Activated B cell treated with CpG ODN at 0.5 μM for 24 hours (primary cell): ENCODE results near the gene CELA1. TPM values are rescaled to one million over a fixed set of nuclear protein-coding genes. Genes with fewer than 3 reads are reported as not detected.

Experiments
- ATAC-seq: fragments of 200-7000 bp; cut with Tn5 transposase; one replicate; pipeline ENCODE4 v1.10.0; 2021; ENCODE audit warnings: low read depth, mild to moderate bottlenecking, moderate library complexity
- CTCF ChIA-PET: fragments of 350-600 bp; sonication (Branson Sonifier 250); formaldehyde crosslinking; loops from one replicate; lab custom pipeline; 2021; ENCODE audit warnings: antibody characterized with exemption; lab: Charles Lee
- POLR2A ChIA-PET: fragments of 350-600 bp; sonication (Branson Sonifier 250); formaldehyde crosslinking; loops from one replicate; lab custom pipeline; 2021; ENCODE audit warnings: antibody characterized with exemption; lab: Charles Lee
- DNase-seq: peaks from one replicate; pipeline ENCODE4 v3.0.0; 2022
- H3K27ac Mint-ChIP-seq: one replicate; pipeline ENCODE4 v1.8.0; 2020; ENCODE audit warnings: mixed read lengths
- H3K27me3 Mint-ChIP-seq: one replicate; pipeline ENCODE4 v1.8.0; 2021; ENCODE audit warnings: mixed read lengths
- H3K36me3 Mint-ChIP-seq: one replicate; pipeline ENCODE4 v1.8.0; 2021; ENCODE audit warnings: low read depth, mixed read lengths
- H3K4me1 Mint-ChIP-seq: one replicate; pipeline ENCODE4 v1.8.0; 2021; ENCODE audit warnings: mixed read lengths
- H3K4me3 Mint-ChIP-seq: one replicate; pipeline ENCODE4 v1.8.0; 2020; ENCODE audit warnings: mild to moderate bottlenecking, mixed read lengths
- H3K9me3 Mint-ChIP-seq: one replicate; pipeline ENCODE4 v1.8.0; 2020; ENCODE audit warnings: mixed read lengths
- CTCF ChIP-seq: fragments of 200-600 bp; IDR thresholded peaks from one replicate; pipeline ENCODE4 v1.8.0; 2022; ENCODE audit warnings: antibody characterized with exemption, mild to moderate bottlenecking
- intact Hi-C: fragments of 100-400 bp; cut with micrococcal nuclease; formaldehyde crosslinking; loops from one replicate; pipeline ENCODE4 v1.15.1; 2024
- total RNA-seq: library from RNA; stranded (reverse); gene quantifications from 2 replicates; pipeline ENCODE4 v1.2.3, GENCODE V29; 2022

CELA1 gene
- total RNA-seq, 1 donor from 2014 or later: not detected

DNA sequence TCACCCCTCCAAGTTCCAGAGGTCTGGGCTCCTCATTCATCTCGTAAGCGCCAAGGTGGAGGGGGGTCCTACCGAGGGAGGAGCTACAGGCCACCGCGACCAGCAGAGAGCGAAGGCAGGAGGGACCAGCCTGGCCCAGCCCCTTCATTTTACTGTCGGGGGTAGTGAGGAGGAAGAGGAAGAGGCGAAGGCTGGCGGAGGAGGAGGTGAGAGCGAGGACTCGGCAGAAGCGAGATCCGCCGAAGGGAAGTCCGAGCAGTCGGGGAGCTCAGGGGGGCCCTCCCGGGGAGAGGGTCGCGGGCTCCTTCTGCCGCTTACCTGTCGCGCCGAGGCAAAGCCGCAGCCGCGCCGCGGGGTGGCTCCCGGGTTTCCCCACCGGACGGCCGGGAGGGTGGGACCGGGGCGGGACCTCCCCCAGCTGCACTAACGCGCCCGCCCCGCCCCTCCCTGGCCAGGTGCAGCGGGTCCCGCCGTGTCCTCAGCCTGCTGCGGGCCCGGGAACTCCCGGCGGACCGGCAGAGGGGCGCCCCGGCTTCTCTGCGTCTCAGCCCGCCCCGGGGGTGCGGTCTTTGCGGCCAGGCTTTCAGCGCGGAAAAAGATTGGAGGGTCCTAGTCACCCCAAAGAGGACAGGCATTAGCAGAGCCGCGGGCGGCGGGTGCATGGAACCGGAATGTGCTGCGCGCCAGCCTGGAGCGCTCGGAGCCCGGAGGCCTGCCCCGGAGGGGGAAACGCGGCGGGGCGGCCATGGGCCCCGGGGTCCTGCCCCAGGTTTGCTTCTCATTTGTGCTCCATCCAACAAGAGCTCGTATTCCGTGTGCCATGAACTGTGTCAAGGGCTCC, 45.0 kb upstream of the CELA1 start, which contains the start of gene GALNT6:
GALNT6 (minus strand) TSS at position 124 of the 841 bp plus-strand sequence. CDS start 11,625 bp downstream, outside the sequence.
- peaks cover 79% of the 10 kb centered on the region for H3K4me1 Mint-ChIP-seq
- peak; percentile 80 for DNase-seq
- H3K27me3 Mint-ChIP-seq: no peaks in the 10 kb centered on the region
- H3K4me3 Mint-ChIP-seq: peak within 1 kb of the TSS; percentile 94
- peak within 1 kb of the TSS; percentile 85 for H3K27ac Mint-ChIP-seq
- intact Hi-C loops: loop anchor here (1.0 kb wide), 3 partner anchors 22 to 34 kb away; partner anchors contain the start of gene SLC4A8
- no peaks in the 10 kb centered on the region for H3K9me3 Mint-ChIP-seq
- ATAC-seq: peak; percentile 75
- ChIA-PET CTCF (interaction anchor here (0.8 to 1.5 kb wide), 2 partner anchors 22 to 30 kb away, joined by 3 read pairs; no protein-coding TSS in a partner anchor), POLR2A (interaction anchor here (0.6 to 6.0 kb wide), 17 partner anchors 8 to 887 kb away, joined by 3 to 76 read pairs (median 5); partner anchors contain the start of genes BIN2, DAZAP2, POU6F1 and SLC4A8)
- peaks cover 4% of the 10 kb centered on the region for H3K36me3 Mint-ChIP-seq
- no peak for TF ChIP-seq CTCF

GRCh38 chr12:51390891-51391282, 44.4 kb upstream of the CELA1 start:
- DNase-seq: peak; percentile 38
- H3K36me3 Mint-ChIP-seq: peaks cover 4% of the 10 kb centered on the region
- ATAC-seq: peak; percentile 24
- ChIA-PET CTCF (interaction anchor here (0.8 to 1.5 kb wide), 2 partner anchors 22 to 30 kb away, joined by 3 read pairs; no protein-coding TSS in a partner anchor), POLR2A (interaction anchor here (0.7 to 6.0 kb wide), 11 partner anchors 8 to 1615 kb away, joined by 3 to 76 read pairs (median 5); partner anchors contain the start of genes BIN2, DAZAP2, EIF4B and POU6F1)
- TF ChIP-seq CTCF: no peak
- H3K9me3 Mint-ChIP-seq: no peaks in the 10 kb centered on the region
- H3K27ac Mint-ChIP-seq: peak overlapping the region; percentile 83
- H3K4me1 Mint-ChIP-seq: peaks cover 75% of the 10 kb centered on the region
- peak overlapping the region; percentile 94 for H3K4me3 Mint-ChIP-seq
- intact Hi-C loops: loop anchor here (1.0 kb wide), 3 partner anchors 22 to 34 kb away; partner anchors contain the start of gene SLC4A8
- H3K27me3 Mint-ChIP-seq: no peaks in the 10 kb centered on the region

DNA sequence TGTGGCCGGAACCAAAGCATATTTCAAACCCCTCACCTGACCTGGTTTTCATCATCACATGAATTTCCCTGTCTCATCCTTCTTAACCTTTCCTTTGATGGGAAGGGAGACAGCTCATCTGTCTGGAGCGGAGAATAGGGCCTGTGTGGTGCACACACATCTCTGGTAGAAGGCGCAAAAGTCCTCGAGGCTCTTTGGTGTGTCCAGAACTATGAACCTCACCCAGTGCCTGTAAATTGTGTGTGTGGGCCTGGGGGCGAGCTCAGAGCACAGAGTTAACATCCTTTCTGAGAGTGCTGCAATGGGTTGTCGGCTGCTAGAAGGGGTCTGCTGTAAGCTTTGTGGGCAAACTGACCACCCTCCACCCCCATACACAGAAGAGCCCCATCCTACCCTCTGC, 44.0 kb upstream of the CELA1 start:
- Mint-ChIP-seq H3K9me3 (no peaks in the 10 kb centered on the region), H3K4me1 (peaks cover 71% of the 10 kb centered on the region), H3K27ac (peak overlapping the region; percentile 83), H3K36me3 (peaks cover 4% of the 10 kb centered on the region), H3K4me3 (peak overlapping the region; percentile 94), H3K27me3 (no peaks in the 10 kb centered on the region)
- no peak for TF ChIP-seq CTCF
- ChIA-PET CTCF (no interaction called here), POLR2A (interaction anchor here (0.6 to 6.0 kb wide), 9 partner anchors 8 to 1869 kb away, joined by 3 to 76 read pairs (median 6); partner anchors contain the start of genes BIN2, DAZAP2, EIF4B and POU6F1)
- ATAC-seq (no peak), DNase-seq (no peak)
- intact Hi-C loops: no loop called here

- ATAC-seq (no peak), DNase-seq (no peak)
- ChIA-PET POLR2A (interaction anchor here (0.6 to 6.0 kb wide), 6 partner anchors 8 to 564 kb away, joined by 3 to 76 read pairs (median 6); partner anchors contain the start of gene POU6F1), CTCF (interaction anchor here (0.9 kb wide), 1 partner anchor 143 kb away, joined by 3 read pairs; no protein-coding TSS in a partner anchor)
- H3K4me1 Mint-ChIP-seq: peaks cover 61% of the 10 kb centered on the region
- peaks cover 4% of the 10 kb centered on the region for H3K36me3 Mint-ChIP-seq
- peak overlapping the region; percentile 19 for H3K27ac Mint-ChIP-seq
- H3K4me3 Mint-ChIP-seq: peak overlapping the region; percentile 38
- no peaks in the 10 kb centered on the region for H3K9me3 Mint-ChIP-seq
- H3K27me3 Mint-ChIP-seq: no peaks in the 10 kb centered on the region
- intact Hi-C loops: no loop called here
- TF ChIP-seq CTCF: no peak
Measured at GRCh38 chr12:51389302-51389999, 43.0 kb upstream of the CELA1 start.
